ENCODE data around the gene GIMAP8. TPM values are rescaled to one million over a fixed set of nuclear protein-coding genes. Genes with fewer than 3 reads are reported as not detected.

Gene GIMAP8
- total and polyA plus RNA-seq, 2 of the 8 experiments (the other 6 are each of a cell fraction or from before 2014, with no cell fraction given): not detected

- Histone ChIP-seq H3K36me3 (ENCODE audit: control insufficient read depth in 2 of 4, insufficient read depth in 4 of 4, low read length in 3 of 4) (no peaks in the 10 kb centered on the region; a peak in 1 of 8 replicates), H3K4me1 (replicated peaks in 1 of 4; ENCODE audit: control insufficient read depth in 3 of 4, insufficient read depth in 4 of 4, low read length in 3 of 4) (peaks cover 6 to 18% (median 13%) of the 10 kb centered on the region in 4 experiments), H3K23me2 (ENCODE audit: low read depth, low read length) (no peaks in the 10 kb centered on the region; the same call in 1 of the 2 replicates), H2BK12ac (ENCODE audit: low read depth, low read length) (no peak overlapping the region), H4K5ac (ENCODE audit: insufficient read length, low read depth, low read length) (no peak overlapping the region), H2AK5ac (ENCODE audit: low read depth, low read length) (no peak overlapping the region), H3K4ac (replicated peaks; ENCODE audit: insufficient read length, low read depth, low read length) (no peak overlapping the region), H3K27ac (ENCODE audit: low read depth, low read length) (no peak overlapping the region), H3K27me3 (replicated peaks in 1 of 4; ENCODE audit: control insufficient read depth in 3 of 4, extremely low read depth in 1 of 4, insufficient read depth in 3 of 4, low read length in 3 of 4) (peaks cover 0 to 3% (median 0%) of the 10 kb centered on the region in 4 experiments; a peak in 1 of 7 replicates), H2BK20ac (ENCODE audit: low read length) (no peak overlapping the region), H4K20me1 (replicated peaks in 1 of 2; ENCODE audit: control insufficient read depth in 1 of 2, insufficient read depth in 2 of 2, low read length in 2 of 2) (no peaks in the 10 kb centered on the region), H3K9me3 (ENCODE audit: insufficient read depth in 2 of 2, low read depth in 1 of 2, low read length in 1 of 2) (0 out of 4 replicates have a peak, but pooled peaks cover 0 to 2% of the 10 kb centered on the region in 2 experiments), H3K18ac (ENCODE audit: extremely low read depth, low read length) (no peak overlapping the region), H3K4me3 (ENCODE audit: extremely low read depth in 1 of 4, insufficient read depth in 2 of 4, low read depth in 3 of 4, low read length in 4 of 4) (no peak overlapping the region), H3K79me2 (ENCODE audit: control insufficient read depth in 1 of 2, insufficient read depth in 2 of 2, low read length in 2 of 2) (no peaks in the 10 kb centered on the region), H3K4me2 (ENCODE audit: insufficient read depth in 1 of 2, low read depth in 2 of 2, low read length in 2 of 2) (no peak overlapping the region), H3K56ac (replicated peaks; ENCODE audit: insufficient read length, low read depth, low read length) (no peak overlapping the region), H3K9ac (replicated peaks in 1 of 4; ENCODE audit: extremely low read depth in 1 of 4, low read depth in 3 of 4, low read length in 3 of 4) (no peak overlapping the region), H4K91ac (replicated peaks; ENCODE audit: insufficient read length, low read length) (no peak overlapping the region), H4K8ac (ENCODE audit: extremely low read depth, insufficient read depth, low read length) (no peak overlapping the region), H2BK120ac (replicated peaks; ENCODE audit: low read depth, low read length) (no peak overlapping the region), H2AFZ (ENCODE audit: low read length) (no peak overlapping the region), H3K23ac (ENCODE audit: insufficient read length) (no peak overlapping the region), H2BK15ac (ENCODE audit: low read length) (no peak overlapping the region), H3K79me1 (ENCODE audit: low read depth, low read length) (no peaks in the 10 kb centered on the region; the same call in 1 of the 2 replicates), H2BK5ac (ENCODE audit: low read depth, low read length) (no peak overlapping the region), H3K14ac (ENCODE audit: insufficient read length) (no peak overlapping the region)
- ChIA-PET POLR2A (ENCODE audit: partially characterized antibody) (interaction anchor here (0.6 kb wide), 1 partner anchor 54 kb away, joined by 3 read pairs; no protein-coding TSS in a partner anchor), CTCF (ENCODE audit: partially characterized antibody) (interaction anchor here (0.7 to 2.3 kb wide), 5 partner anchors 10 to 554 kb away, joined by 3 to 5 read pairs (median 4); no protein-coding TSS in a partner anchor)
- WGBS, 2 experiments (ENCODE audit: extremely low coverage in 1 of 2, insufficient coverage in 1 of 2, insufficient read length in 1 of 2, insufficient replicate concordance in 2 of 2, low coverage in 1 of 2, low lambda C conversion rate in 2 of 2, missing lambda C conversion rate in 1 of 2): 91% methylated on average over 7 of the region's 7 CpGs; no CpG with 5 or more reads in 1 of the 2 experiments
- TF ChIP-seq KDM5A (IDR thresholded peaks at IDR 0.05; ENCODE audit: low read length) (no peak), TAF7 (optimal IDR thresholded peaks at IDR 0.05; ENCODE audit: borderline replicate concordance, low read depth, low read length) (no peak), SIRT6 (IDR thresholded peaks at IDR 0.05; ENCODE audit: low read length) (no peak), CTCF (IDR thresholded peaks at IDR 0.05; ENCODE audit: control extremely low read depth in 1 of 3, insufficient read depth in 1 of 3, low read depth in 1 of 3, low read length in 3 of 3) (no peak), POU5F1 (IDR thresholded peaks at IDR 0.05; ENCODE audit: low read depth, low read length) (no peak), SAP30 (IDR thresholded peaks at IDR 0.05; ENCODE audit: insufficient read depth, insufficient replicate concordance, low read length) (no peak)
- no peak for FAIRE-seq
- no peak for DNase-seq (ENCODE audit: low read depth in 1 of 2, low spot score in 2 of 2)
Measured at GRCh38 chr7:150431839-150432658, 18.4 kb upstream of the GIMAP8 start.

Measured in H1 (cell line).